PC-9 (cell line): ENCODE results near the gene ELMOD1.

Source experiments
- EZH2 ChIP-seq: fragments of 200-600 bp; sonication (generic); IDR thresholded peaks from 2 replicates; pipeline ENCODE4 v1.8.0; 2017; ENCODE audit warnings: antibody characterized with exemption, low read depth
- TF ChIP-seq, protein P1 (sequence below): fragments of 200-600 bp; sonication (generic); conservative IDR thresholded peaks from 2 replicates; pipeline ENCODE4 v1.6.1; 2017; ENCODE audit warnings: mixed run types, antibody characterized with exemption, mild to moderate bottlenecking, moderate library complexity

- TF ChIP-seq, protein P1, sequence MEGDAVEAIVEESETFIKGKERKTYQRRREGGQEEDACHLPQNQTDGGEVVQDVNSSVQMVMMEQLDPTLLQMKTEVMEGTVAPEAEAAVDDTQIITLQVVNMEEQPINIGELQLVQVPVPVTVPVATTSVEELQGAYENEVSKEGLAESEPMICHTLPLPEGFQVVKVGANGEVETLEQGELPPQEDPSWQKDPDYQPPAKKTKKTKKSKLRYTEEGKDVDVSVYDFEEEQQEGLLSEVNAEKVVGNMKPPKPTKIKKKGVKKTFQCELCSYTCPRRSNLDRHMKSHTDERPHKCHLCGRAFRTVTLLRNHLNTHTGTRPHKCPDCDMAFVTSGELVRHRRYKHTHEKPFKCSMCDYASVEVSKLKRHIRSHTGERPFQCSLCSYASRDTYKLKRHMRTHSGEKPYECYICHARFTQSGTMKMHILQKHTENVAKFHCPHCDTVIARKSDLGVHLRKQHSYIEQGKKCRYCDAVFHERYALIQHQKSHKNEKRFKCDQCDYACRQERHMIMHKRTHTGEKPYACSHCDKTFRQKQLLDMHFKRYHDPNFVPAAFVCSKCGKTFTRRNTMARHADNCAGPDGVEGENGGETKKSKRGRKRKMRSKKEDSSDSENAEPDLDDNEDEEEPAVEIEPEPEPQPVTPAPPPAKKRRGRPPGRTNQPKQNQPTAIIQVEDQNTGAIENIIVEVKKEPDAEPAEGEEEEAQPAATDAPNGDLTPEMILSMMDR = no peak
- TF ChIP-seq EZH2 = no peak
Measured at GRCh38 chr11:107619926-107620325, 29.0 kb downstream of the ELMOD1 start.
